ENCODE data around the gene GPR35.

DNA sequence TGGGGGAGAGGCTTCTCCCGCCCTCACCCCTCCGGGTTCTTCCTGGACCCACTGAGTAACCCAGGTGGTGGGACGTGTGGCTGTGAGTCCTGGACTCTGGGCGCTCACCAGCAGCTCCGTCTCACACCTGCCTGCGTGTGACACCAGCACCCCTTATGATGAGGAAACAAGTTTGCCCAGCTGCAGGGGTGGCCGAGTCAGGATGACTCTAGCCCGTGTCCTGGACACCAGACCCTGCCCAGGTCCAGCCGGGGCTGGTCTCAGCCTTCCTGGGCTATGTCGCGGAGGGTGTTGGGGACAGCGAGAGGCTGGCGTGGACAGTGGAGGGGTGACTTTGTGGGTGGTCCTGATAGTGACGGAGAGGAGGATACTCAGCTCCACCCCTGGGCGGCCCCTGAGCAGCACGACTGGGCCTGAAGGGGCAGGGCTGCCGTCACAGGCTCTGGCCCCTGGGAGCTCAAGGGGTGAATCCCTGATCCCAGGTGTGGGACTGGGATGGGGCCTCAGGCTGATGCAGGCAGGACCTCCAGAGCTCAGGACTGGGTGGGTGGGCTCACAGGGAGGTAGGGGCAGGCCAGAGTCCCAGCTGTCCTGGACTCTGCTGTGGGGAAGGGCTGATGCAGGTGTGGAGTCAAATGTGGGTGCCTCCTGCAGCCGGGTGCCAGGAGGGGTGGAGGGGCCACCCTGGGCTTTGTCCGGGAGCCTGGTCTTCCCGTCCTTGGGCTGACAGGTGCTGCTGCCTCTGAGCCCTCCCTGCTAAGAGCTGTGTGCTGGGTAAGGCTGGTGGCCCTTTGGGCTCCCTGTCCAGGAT lies 3.7 kb downstream of the GPR35 start:
- TF ChIP-seq YBX1 (IDR thresholded peaks at IDR 0.05) (no peak), EZH2 (IDR thresholded peaks at IDR 0.05; ENCODE audit: borderline replicate concordance, control insufficient read depth, low read depth, low read length) (no peak), MYC (IDR thresholded peaks at IDR 0.05; ENCODE audit: insufficient read depth, insufficient read length, insufficient replicate concordance, low read length, severe bottlenecking) (no peak)
- TF ChIP-seq, protein P1, sequence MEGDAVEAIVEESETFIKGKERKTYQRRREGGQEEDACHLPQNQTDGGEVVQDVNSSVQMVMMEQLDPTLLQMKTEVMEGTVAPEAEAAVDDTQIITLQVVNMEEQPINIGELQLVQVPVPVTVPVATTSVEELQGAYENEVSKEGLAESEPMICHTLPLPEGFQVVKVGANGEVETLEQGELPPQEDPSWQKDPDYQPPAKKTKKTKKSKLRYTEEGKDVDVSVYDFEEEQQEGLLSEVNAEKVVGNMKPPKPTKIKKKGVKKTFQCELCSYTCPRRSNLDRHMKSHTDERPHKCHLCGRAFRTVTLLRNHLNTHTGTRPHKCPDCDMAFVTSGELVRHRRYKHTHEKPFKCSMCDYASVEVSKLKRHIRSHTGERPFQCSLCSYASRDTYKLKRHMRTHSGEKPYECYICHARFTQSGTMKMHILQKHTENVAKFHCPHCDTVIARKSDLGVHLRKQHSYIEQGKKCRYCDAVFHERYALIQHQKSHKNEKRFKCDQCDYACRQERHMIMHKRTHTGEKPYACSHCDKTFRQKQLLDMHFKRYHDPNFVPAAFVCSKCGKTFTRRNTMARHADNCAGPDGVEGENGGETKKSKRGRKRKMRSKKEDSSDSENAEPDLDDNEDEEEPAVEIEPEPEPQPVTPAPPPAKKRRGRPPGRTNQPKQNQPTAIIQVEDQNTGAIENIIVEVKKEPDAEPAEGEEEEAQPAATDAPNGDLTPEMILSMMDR (IDR thresholded peaks at IDR 0.05 in 2 of 3, conservative IDR thresholded peaks at IDR 0.05 in 1 of 3; ENCODE audit: control insufficient read depth in 2 of 3, extremely low read depth in 1 of 3, insufficient read depth in 1 of 3, low read depth in 3 of 3, low read length in 3 of 3) = no peak

All from GM12878 (cell line).